GM19351 (cell line): ENCODE results near the gene ZNF526.

Source experiments
- ATAC-seq: cut with Tn5 transposase; IDR thresholded peaks from one replicate; pipeline ENCODE4 v1.9.1; 2021; ENCODE audit warnings: mild to moderate bottlenecking, moderate library complexity; ENCODE audit not compliant: unreplicated experiment

ZNF526 gene

GRCh38 chr19:42196011-42197001, 23.8 kb upstream of the ZNF526 start:
- ATAC-seq: no peak

GRCh38 chr19:42197375-42197817, 22.7 kb upstream of the ZNF526 start:
- no peak for ATAC-seq

- peak; percentile 38 for ATAC-seq
Measured at GRCh38 chr19:42198676-42199439, 21.3 kb upstream of the ZNF526 start.

GRCh38 chr19:42199440-42200115, 20.5 kb upstream of the ZNF526 start:
- ATAC-seq: peak; percentile 47

- ATAC-seq: no peak
Measured at GRCh38 chr19:42200116-42200715, 19.9 kb upstream of the ZNF526 start.

- no peak for ATAC-seq
Measured at GRCh38 chr19:42201489-42202289, 18.4 kb upstream of the ZNF526 start.

GRCh38 chr19:42202290-42202880, 17.7 kb upstream of the ZNF526 start:
- ATAC-seq: no peak

- ATAC-seq: no peak
Measured at GRCh38 chr19:42203700-42204099, 16.4 kb upstream of the ZNF526 start.

GRCh38 chr19:42204664-42205063, 15.4 kb upstream of the ZNF526 start:
- ATAC-seq: no peak

- no peak for ATAC-seq
Measured at GRCh38 chr19:42206871-42207755, 13.0 kb upstream of the ZNF526 start.

GRCh38 chr19:42207767-42208271, 12.3 kb upstream of the ZNF526 start:
- ATAC-seq: no peak

- ATAC-seq: no peak
Measured at GRCh38 chr19:42208612-42209011, 11.5 kb upstream of the ZNF526 start.

- ATAC-seq: no peak
Measured at GRCh38 chr19:42212886-42213285, 7.2 kb upstream of the ZNF526 start.

- no peak for ATAC-seq
Measured at GRCh38 chr19:42214810-42215485, 5.2 kb upstream of the ZNF526 start.

- ATAC-seq: peak; percentile 4
Measured at GRCh38 chr19:42216653-42217519, 3.2 kb upstream of the ZNF526 start.

GRCh38 chr19:42217520-42218437, 2.3 kb upstream of the ZNF526 start, which contains the start of gene DEDD2:
Gene DEDD2, minus strand, starts transcription at chr19:42217677. Its CDS starts 670 bp downstream, at chr19:42217007.
- ATAC-seq: peak; percentile 74
